ENCODE measurements around the gene MEGF11.

GRCh38 chr15:66241087-66241907 lies 12.3 kb downstream of the MEGF11 start:
- TF ChIP-seq POLR2AphosphoS5 (IDR thresholded peaks at IDR 0.05; ENCODE audit: borderline replicate concordance, low read depth, low read length) (no peak), EZH2 (IDR thresholded peaks at IDR 0.05) (no peak)
